OCI-LY1 (cell line): Measurements from ENCODE around the gene GRIA1.

Experiments used
- H2AFZ ChIP-seq: fragments of 200-600 bp; sonication (generic), shearing (Covaris generic); 2 replicates; pipeline ENCODE4 v1.6.0; 2014; ENCODE audit warnings: antibody characterized with exemption, mild to moderate bottlenecking, low read length
- H3F3A ChIP-seq: fragments of 200-600 bp; sonication (generic), shearing (Covaris generic); 2 replicates; pipeline ENCODE4 v1.6.0; 2014; ENCODE audit warnings: mild to moderate bottlenecking, antibody characterized with exemption, low read length, moderate library complexity; ENCODE audit not compliant: insufficient read depth
- H3K27ac ChIP-seq: fragments of 200-600 bp; sonication (generic); 2 replicates; pipeline ENCODE4 v1.5.1; 2014; ENCODE audit warnings: low read length, mixed run types, mild to moderate bottlenecking, low read depth; ENCODE audit not compliant: poor library complexity, severe bottlenecking
- H3K27me3 ChIP-seq: fragments of 200-600 bp; sonication (generic); 2 replicates; pipeline ENCODE4 v1.6.0; 2014; ENCODE audit warnings: antibody characterized with exemption, mild to moderate bottlenecking, low read length, moderate library complexity; ENCODE audit not compliant: insufficient read depth
- H3K36me3 ChIP-seq: fragments of 200-600 bp; sonication (generic); 2 replicates; pipeline ENCODE4 v1.6.1; 2014; ENCODE audit warnings: mild to moderate bottlenecking, antibody characterized with exemption, low read length, moderate library complexity, mixed read lengths; ENCODE audit not compliant: insufficient read depth
- H3K4me1 ChIP-seq: fragments of 200-600 bp; sonication (generic); 2 replicates; pipeline ENCODE4 v1.5.1; 2014; ENCODE audit warnings: mild to moderate bottlenecking, low read length, moderate library complexity; ENCODE audit not compliant: insufficient read depth, severe bottlenecking
- H3K4me2 ChIP-seq: fragments of 200-600 bp; sonication (generic), shearing (Covaris generic); 2 replicates; pipeline ENCODE4 v1.6.1; 2014; ENCODE audit warnings: low read length
- H3K4me3 ChIP-seq: fragments of 200-600 bp; sonication (generic); 2 replicates; pipeline ENCODE4 v1.5.1; 2014; ENCODE audit warnings: low read length, low read depth, mild to moderate bottlenecking, mixed read lengths; ENCODE audit not compliant: poor library complexity, severe bottlenecking
- H3K79me2 ChIP-seq: fragments of 200-600 bp; shearing (Covaris generic); 2 replicates; pipeline ENCODE4 v1.6.1; 2016; ENCODE audit warnings: mixed run types, low read length, mixed read lengths; ENCODE audit not compliant: insufficient read depth
- H3K9ac ChIP-seq: fragments of 200-600 bp; sonication (generic), shearing (Covaris generic); 2 replicates; pipeline ENCODE4 v1.6.1; 2014; ENCODE audit warnings: mild to moderate bottlenecking, low read length, mixed read lengths
- H3K9me2 ChIP-seq: fragments of 200-600 bp; sonication (generic), shearing (Covaris generic); 2 replicates; pipeline ENCODE4 v1.6.1; 2014; ENCODE audit warnings: low read depth, mild to moderate bottlenecking, low read length, mixed read lengths
- H3K9me3 ChIP-seq: fragments of 200-600 bp; shearing (Covaris generic); 2 replicates; pipeline ENCODE4 v1.6.1; 2014; ENCODE audit warnings: low read length, mixed read lengths
- H4K20me1 ChIP-seq: fragments of 200-600 bp; sonication (generic), shearing (Covaris generic); 2 replicates; pipeline ENCODE4 v1.6.0; 2016; ENCODE audit warnings: mild to moderate bottlenecking, low read length; ENCODE audit not compliant: insufficient read depth
- CTCF ChIP-seq: fragments of 200-600 bp; sonication (generic), shearing (Covaris generic); IDR thresholded peaks from 2 replicates; pipeline ENCODE4 v1.5.1; 2017; ENCODE audit warnings: mild to moderate bottlenecking, antibody characterized with exemption, low read length, moderate library complexity, mixed read lengths
- EZH2 ChIP-seq: fragments of 200-600 bp; sonication (generic), shearing (Covaris generic); IDR thresholded peaks from 2 replicates; pipeline ENCODE4 v1.8.0; 2017; ENCODE audit warnings: borderline replicate concordance, mixed run types, mild to moderate bottlenecking, antibody characterized with exemption, low read length, moderate library complexity, mixed read lengths

Gene GRIA1

GRCh38 chr5:153605386-153605785, 114.9 kb downstream of the GRIA1 start:
- no peak overlapping the region for H3K9ac ChIP-seq
- no peaks in the 10 kb centered on the region for H3F3A ChIP-seq
- H3K27me3 ChIP-seq, result no peaks in the 10 kb centered on the region
- H3K4me2 ChIP-seq, result no peak overlapping the region
- H3K9me3 ChIP-seq, result no peaks in the 10 kb centered on the region
- H4K20me1 ChIP-seq, result no peaks in the 10 kb centered on the region
- TF ChIP-seq CTCF (no peak), EZH2 (no peak)
- H3K4me3 ChIP-seq, result no peak overlapping the region
- H3K9me2 ChIP-seq, result no peaks in the 10 kb centered on the region
- H3K27ac ChIP-seq, result no peak overlapping the region
- no peak overlapping the region for H2AFZ ChIP-seq
- H3K79me2 ChIP-seq, result no peaks in the 10 kb centered on the region
- no peaks in the 10 kb centered on the region for H3K36me3 ChIP-seq
- peaks cover 5% of the 10 kb centered on the region for H3K4me1 ChIP-seq

GRCh38 chr5:153610009-153610408, 119.5 kb downstream of the GRIA1 start:
- no peak overlapping the region for H3K4me3 ChIP-seq
- no peaks in the 10 kb centered on the region for H3K27me3 ChIP-seq
- H4K20me1 ChIP-seq, result no peaks in the 10 kb centered on the region
- H3K9ac ChIP-seq, result no peak overlapping the region
- H3K4me1 ChIP-seq, result no peaks in the 10 kb centered on the region
- no peaks in the 10 kb centered on the region for H3K9me3 ChIP-seq
- no peak for TF ChIP-seq CTCF
- TF ChIP-seq EZH2, result no peak
- H3K9me2 ChIP-seq, result no peaks in the 10 kb centered on the region
- H3K36me3 ChIP-seq, result no peaks in the 10 kb centered on the region
- no peak overlapping the region for H3K4me2 ChIP-seq
- H3K79me2 ChIP-seq, result no peaks in the 10 kb centered on the region
- no peaks in the 10 kb centered on the region for H3F3A ChIP-seq
- no peak overlapping the region for H2AFZ ChIP-seq
- no peak overlapping the region for H3K27ac ChIP-seq

- Histone ChIP-seq H3K4me1 (no peaks in the 10 kb centered on the region), H3K4me2 (no peak overlapping the region), H3K9me2 (no peaks in the 10 kb centered on the region), H3K9ac (no peak overlapping the region), H3K79me2 (no peaks in the 10 kb centered on the region), H2AFZ (no peak overlapping the region), H3K27ac (no peak overlapping the region), H3K4me3 (no peak overlapping the region), H3K27me3 (no peaks in the 10 kb centered on the region), H3K36me3 (no peaks in the 10 kb centered on the region), H3F3A (no peaks in the 10 kb centered on the region), H3K9me3 (no peaks in the 10 kb centered on the region), H4K20me1 (no peaks in the 10 kb centered on the region)
- TF ChIP-seq EZH2, result no peak
- TF ChIP-seq CTCF, result no peak
Observed at GRCh38 chr5:153610811-153611210, 120.3 kb downstream of the GRIA1 start.
